ELR (cell line): ENCODE measurements around the gene KLF13.

ENCODE experiments used
- DNase-seq: peaks from one replicate; pipeline ENCODE4 v3.0.0-alpha.2; 2015; ENCODE audit warnings: low read depth

The KLF13 gene

DNA sequence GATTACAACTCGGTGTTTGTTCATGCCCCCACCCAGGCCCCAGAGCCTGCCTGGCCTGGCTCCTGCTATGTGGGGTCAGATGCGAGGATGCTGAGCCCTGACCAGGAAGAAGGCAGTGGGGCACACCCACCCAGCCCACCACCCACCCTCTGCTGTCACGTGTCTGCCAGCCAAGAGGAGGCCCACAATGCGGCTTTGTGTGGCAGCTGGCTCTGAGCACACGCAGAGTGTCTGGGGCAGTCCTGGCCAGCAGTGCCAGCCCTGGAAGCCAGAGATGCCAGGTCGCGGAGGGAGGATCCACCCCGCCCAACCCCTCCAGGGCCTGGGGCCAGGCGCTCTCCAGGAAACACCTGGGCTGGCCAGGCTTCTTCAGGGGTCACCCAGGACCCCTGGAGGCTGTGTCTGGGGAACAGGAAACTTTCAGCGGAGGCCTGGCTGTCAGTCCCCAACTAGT is 26.4 kb upstream of the KLF13 start:
- DNase-seq = no peak

GRCh38 chr15:31300981-31301672 is 25.5 kb upstream of the KLF13 start:
- DNase-seq = no peak

- no peak for DNase-seq
These were observed 25.0 kb upstream of the KLF13 start for GRCh38 chr15:31301673-31301990.

- DNase-seq = no peak
These were observed 24.5 kb upstream of the KLF13 start for GRCh38 chr15:31302029-31302657.

- DNase-seq = no peak
These were observed 23.6 kb upstream of the KLF13 start for GRCh38 chr15:31302778-31303725.

DNA sequence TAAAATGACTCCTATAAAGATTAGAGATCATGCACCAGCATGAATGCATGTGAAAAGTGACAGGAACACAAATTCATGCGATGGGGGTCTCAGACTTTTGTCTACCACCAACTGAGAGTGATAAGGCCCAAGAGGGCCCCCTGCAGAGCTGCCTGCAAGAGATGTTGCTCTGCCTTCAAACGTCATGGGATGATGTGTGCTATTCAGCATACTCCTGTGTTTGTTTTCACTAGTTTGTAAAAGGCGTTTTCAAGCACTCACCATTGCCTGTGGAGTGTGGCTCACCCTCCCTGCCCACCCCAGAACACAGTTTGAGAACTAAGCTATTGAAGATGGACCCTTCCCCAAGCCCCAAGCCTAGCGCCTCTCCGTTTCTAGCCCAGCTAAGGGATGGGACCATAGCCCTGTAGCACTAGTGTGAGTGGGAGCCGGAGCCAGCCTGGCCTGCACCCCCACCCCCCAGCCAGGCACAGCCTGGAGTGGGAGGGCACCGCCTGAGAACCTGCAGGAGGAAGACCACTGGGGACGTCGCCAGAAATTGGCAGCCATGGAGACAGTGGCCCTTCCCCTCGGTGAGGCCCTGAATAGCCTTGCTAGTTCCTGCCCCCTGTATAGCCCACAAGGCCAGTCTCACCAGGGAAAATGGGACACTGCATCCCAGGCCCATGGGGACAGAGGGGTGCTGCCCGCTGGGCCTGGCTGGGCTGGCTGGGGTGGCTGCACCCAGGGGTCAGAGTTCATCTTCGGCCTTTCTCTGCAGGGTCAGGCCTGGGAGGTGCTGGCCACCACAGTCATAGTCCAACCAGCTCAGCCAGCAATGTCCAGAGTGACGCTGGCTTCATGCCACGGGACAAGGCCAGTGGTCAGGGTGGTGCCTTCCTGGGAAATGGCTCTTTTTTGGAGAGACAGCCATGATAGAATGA is 22.6 kb upstream of the KLF13 start:
- DNase-seq = no peak

- DNase-seq = no peak
These were observed 21.8 kb upstream of the KLF13 start for GRCh38 chr15:31304751-31305365.

DNA sequence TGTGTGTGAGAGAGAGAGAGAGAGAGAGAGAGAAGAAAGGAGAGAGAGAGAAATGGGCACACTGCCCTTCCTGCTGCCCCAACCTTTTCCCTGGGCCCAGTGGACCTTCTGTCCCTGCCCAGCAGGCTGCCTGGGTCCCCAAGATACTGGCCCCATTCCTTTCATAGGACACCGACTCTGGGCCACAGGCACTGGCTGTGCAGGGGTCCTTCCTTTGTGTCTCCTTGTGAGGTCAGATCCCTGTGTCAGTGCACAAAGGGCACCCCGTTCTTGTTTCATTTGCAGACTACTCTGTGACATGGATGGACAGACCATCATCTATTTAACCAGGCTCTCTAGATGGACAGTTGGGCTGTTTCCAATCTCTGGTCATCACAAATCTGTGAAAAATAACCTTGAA is 21.3 kb upstream of the KLF13 start:
- no peak for DNase-seq

DNA sequence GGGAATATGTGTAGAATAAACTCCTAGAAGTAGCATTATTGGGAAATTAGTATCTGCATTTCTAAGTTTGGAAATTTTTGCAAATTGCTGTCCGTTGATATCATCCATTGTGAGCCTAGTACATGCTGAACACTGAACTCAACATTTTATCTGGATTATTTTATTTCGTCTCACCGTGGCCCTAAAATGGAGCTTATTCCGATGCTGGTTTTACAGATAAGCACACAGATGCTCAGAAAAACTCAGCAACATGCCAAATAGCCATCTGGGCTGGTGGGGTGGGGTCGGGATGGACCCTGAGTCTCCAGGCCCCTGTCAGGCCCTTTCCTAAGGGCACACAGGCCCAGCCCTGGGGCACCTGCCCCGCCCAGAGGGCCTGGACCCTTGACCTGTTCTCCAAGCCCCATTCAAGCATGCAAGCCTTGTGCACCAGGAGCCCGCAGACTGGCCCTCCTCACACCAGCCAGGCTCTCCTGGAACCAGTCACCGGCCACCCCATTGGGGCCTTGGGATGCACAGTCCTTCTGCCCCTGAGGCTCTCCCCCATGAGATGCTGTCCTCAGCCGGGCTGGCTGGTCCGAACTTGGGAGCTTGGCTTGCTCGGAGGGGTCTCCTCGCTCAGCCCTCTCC is 20.7 kb upstream of the KLF13 start:
- no peak for DNase-seq

DNA sequence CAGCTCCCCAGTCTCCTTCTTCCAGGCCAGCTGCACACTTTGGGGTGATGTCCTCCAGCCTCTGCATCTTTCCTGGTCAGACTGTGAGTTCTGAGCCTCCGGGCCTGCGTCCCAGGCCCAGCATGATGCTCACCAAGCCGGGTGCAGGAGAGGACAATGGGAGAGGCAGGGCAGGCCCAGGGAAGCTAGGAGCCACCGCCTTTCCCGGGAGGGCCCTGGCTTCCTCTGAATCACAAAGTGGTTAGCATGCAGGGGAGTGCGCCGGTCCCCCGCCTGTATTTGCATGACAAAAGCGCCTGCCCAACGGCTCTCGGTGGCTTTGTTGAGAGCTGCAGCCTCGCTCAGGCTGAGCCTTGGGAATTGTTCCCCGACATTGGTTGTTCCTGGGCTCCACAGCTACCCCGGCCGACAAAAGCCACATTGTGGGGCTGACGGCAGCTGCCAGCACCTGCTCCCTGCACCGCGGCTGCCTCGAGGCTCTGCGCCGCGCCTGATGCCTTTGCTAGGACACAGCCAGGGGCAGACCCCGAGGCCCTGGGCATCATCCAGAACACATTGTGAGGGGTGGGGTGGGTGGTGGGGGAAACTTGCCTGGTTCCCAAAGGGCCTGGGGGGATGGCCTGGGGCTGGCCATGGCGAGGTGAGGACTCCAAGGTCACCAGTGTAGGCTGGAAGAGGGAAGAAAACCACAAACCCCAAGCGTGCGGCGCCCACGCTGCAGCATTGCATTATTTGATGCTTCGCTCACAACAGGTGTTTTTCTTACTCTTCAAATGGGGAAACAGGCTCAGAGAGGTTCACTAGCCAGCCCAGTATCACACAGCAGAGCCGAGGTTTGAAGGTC is 20.0 kb upstream of the KLF13 start:
- no peak for DNase-seq

DNA sequence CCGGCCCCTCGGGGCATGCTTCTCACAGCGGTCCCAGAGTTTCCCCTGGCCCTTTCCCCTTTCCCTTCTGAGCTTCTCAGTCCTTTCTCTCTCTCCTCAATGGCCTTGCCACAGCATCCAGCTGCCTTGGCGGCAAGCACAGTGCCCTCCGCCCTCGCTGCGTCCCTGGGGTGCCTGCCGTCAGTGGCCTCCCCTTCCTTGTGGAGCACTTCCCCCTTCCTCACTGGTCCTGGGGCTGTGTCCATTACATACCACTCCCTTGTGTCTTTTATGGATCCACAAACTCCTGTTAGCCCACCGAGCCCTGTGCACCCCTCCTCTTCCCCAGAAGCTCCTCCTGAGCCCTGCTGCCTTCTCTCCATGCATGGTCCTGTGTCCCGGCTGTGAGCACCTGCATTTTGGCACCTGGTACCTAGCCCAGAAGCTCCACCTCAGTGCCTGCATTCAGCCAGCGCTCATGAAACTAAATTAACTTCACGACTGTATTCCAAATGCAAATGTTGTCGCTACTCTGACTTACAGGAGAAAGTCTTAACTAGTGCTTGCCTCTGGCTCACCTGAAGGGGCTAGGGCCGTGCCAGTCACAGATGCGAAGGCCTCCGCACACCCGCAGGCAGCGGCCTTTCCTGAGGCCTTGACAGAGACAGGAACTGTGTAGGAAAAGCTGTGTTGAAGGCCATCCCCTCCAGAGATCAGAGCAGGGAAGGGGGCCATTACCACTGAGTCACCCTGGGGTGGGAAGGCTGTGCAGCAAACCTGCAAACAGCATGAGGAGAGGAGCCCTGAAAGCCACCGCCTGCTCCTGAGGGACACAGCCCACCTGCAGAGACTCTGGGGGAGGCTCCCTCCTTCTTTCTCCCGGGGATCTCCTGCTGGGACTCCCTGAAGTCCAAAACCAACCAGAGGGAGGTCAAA is 19.1 kb upstream of the KLF13 start:
- DNase-seq = no peak

DNA sequence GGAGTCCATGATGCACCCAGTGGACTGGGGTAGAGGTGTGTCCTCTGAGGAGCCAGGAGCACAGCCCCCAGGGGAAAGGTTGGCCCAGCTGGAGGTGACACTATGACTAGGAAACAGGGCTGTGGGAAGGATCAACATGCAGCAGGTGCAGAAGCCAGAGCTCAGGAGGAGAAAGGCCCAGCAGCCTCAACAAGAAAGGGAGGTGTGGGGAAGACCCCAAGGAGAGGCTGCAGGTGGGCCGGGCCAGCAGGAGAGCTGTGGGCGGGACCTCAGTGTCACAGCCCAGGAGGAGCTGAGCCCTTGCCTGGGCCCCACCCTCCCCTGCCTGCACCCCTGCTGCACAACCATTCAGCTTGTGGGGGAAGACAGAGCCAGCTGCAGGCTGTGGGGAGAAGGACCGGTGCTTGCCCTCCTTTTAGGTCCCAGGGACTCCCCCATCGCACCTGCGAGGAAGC is 18.4 kb upstream of the KLF13 start:
- DNase-seq = no peak

DNA sequence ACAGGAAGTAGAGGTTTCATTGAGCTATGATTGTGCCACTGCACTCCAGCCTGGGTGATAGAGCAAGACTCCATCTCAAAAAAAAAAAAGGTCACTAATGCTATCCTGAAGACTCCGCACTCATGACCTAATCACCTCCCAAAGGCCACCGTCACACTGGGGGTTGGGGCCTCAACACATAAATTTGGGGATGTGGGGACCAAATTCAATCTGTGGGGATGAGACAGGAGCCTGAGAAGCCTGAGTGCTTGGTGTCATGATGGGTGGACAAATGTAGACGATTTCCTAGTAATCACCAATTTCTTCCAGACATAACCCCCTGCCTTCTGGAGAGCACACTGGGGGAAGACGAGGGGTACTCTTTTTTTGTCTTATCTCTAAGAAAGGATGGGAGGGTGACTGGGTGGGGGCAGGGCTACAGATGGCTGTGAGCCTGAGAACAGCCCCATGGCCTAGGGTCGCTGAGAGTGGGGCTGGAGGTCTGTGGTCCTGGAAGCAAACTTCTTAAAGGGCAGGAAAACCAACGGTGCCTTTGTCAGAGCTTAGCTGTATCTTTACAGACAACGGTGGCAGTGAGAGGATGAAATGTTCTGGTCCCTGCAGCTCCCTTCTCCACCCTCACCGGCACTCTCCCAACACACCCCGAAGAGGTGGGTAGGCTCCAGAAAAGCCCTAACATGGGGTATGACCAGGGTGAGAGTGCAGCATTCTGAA is 16.6 kb upstream of the KLF13 start:
- DNase-seq = no peak

GRCh38 chr15:31311735-31312619 is 14.7 kb upstream of the KLF13 start:
- DNase-seq = no peak

- DNase-seq = no peak
These were observed 13.4 kb upstream of the KLF13 start for GRCh38 chr15:31313223-31313622.

DNA sequence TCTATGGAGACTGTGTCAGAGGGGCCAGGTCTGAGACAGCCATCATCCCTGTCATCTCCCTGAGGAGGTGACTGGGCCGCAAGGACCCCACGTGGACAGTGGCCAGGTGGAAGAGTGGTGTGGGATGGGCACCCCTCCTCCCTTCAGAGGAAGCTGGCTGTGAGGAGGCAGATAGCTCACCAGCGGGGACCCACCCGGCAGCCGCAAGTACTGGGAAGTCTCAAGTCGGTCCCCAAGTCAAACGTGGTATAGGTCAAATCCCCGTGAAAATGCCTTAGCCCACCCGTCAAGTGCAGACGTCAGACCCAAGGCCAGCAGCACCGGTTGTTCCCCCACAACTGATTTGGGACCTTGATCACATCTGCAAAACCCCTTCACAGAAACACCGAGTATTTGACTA is 12.3 kb upstream of the KLF13 start:
- no peak for DNase-seq

GRCh38 chr15:31316135-31316795 is 10.4 kb upstream of the KLF13 start:
- no peak for DNase-seq
